Measurements from ENCODE around the gene UNCX.

DNA sequence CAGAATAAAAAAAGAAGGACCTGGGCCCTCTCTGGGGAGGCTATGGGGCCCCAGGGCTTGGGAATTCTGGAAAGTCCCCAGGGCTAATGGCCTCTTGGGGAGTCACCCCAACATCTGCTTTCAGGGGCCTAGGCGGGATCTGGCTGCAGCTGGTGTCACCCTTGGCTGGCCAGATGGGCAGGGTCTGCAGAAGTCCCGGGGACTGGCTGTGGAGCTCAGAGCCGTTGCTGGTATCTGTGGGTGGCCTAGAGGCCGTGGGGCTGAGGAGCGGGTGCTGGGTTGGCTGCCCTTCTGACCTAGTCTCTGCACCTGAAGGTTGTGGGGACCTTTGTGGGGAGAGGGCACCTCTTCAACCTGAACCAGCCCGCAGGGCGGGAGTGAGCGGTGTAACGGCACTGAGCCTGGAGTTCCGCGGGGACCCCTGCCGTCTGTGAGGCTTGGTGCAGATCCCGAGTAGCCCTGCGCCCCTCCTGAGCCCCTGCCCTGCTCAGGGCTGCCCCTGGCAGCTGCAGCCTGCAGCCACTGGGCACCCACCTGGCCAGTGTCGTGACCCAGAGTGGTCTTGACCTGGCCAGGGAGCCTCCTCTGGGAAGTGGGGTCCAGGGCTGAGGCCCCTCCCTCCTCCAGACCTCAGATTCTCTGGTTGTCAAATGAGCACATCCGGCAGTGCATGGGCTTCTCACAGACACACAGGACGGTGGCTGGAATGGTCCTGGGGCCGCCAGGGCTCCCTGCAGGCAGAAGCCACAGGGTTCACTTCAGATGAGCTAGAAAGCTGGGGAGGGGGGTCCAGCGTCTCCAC is 51.5 kb downstream of the UNCX start:
- TF ChIP-seq SP1 (IDR thresholded peaks at IDR 0.05; ENCODE audit: low read depth, low read length) (no peak), FOSL1 (IDR thresholded peaks at IDR 0.05; ENCODE audit: insufficient read depth, low read depth, low read length) (no peak), POLR2A (IDR thresholded peaks at IDR 0.05; ENCODE audit: control extremely low read depth in 1 of 2, low read depth in 2 of 2, low read length in 2 of 2) (no peak), BRCA1 (IDR thresholded peaks at IDR 0.05; ENCODE audit: low read depth, low read length) (no peak), EZH2 (IDR thresholded peaks at IDR 0.05; ENCODE audit: low read depth, low read length, severe bottlenecking) (no peak), TEAD4 (IDR thresholded peaks at IDR 0.05; ENCODE audit: low read depth, low read length) (no peak), NRF1 (IDR thresholded peaks at IDR 0.05; ENCODE audit: low read depth, low read length) (no peak), CTCF (IDR thresholded peaks at IDR 0.05; ENCODE audit: control extremely low read depth in 1 of 3, insufficient read depth in 1 of 3, low read depth in 1 of 3, low read length in 3 of 3) (no peak), MAX (IDR thresholded peaks at IDR 0.05) (no peak)
- TF ChIP-seq, protein P1, sequence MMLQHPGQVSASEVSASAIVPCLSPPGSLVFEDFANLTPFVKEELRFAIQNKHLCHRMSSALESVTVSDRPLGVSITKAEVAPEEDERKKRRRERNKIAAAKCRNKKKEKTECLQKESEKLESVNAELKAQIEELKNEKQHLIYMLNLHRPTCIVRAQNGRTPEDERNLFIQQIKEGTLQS (IDR thresholded peaks at IDR 0.05; ENCODE audit: insufficient read depth, low read depth, low read length) = no peak
